NCI-H2196 (cell line): ENCODE results near the gene WNT6.

Source experiments
- DNase-seq: peaks from one replicate; lab custom pipeline; 2025; ENCODE audit not compliant: unreplicated experiment; lab: John Stamatoyannopoulos, UW

Gene WNT6

DNA sequence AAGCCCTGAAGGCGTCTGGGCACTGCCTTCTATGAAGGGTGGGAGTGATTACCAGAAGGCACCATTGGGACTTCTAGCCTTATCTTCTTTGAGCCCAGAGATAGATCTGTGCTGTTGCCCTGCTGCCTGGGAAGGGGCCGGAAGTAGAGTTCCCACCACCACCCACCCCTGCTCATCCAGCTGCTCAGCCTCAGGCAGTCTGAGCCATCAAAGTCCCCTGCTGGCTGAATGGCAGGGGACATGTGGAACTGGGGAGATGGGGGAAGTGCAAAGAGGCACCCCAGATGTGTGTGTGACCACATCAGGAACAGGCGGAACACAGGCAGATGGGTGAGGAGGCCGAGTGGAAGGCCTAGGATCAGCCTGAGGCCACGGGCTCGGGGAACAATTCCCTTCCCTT lies 17.7 kb downstream of the WNT6 start:
- no peak for DNase-seq

DNA sequence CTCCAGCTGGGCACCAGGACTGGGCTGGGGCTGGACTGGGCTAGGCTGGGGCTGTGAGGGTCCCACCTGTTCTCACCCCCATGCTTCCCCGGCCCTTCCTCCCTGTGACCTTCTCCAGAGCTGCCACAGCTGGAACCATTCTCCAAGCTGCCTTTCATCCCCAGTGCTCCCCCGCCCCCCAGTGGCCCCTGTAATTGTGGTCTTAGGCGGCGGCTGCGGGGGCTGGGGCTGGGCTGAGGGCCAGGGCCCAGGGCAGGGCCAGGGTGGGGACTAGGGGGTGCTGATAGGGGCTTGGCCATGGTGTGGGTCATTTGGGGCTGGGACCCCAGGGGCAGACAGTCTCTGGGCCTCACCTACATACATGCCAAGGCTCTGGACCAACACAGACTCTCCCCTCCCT lies 18.3 kb downstream of the WNT6 start:
- DNase-seq = no peak

DNA sequence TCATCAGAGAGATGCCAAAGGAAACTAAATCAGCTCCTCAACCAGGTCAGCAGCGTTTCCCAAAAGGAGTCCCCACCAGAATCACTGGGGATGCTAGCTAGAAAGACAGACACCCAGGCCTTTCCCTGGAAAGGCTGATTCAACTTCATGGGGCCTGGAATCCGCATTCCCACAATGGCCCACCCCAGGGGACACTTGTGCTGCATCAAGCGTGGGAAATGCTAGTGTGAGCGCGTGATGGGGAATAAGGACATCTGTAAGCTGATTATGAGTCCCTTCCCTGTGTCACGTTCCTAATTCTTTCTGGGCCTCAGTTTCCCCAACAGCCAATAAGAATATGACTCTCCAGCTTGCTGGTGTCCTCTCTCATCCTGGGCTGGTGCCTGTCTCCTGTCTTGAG lies 18.9 kb downstream of the WNT6 start:
- DNase-seq = no peak

DNA sequence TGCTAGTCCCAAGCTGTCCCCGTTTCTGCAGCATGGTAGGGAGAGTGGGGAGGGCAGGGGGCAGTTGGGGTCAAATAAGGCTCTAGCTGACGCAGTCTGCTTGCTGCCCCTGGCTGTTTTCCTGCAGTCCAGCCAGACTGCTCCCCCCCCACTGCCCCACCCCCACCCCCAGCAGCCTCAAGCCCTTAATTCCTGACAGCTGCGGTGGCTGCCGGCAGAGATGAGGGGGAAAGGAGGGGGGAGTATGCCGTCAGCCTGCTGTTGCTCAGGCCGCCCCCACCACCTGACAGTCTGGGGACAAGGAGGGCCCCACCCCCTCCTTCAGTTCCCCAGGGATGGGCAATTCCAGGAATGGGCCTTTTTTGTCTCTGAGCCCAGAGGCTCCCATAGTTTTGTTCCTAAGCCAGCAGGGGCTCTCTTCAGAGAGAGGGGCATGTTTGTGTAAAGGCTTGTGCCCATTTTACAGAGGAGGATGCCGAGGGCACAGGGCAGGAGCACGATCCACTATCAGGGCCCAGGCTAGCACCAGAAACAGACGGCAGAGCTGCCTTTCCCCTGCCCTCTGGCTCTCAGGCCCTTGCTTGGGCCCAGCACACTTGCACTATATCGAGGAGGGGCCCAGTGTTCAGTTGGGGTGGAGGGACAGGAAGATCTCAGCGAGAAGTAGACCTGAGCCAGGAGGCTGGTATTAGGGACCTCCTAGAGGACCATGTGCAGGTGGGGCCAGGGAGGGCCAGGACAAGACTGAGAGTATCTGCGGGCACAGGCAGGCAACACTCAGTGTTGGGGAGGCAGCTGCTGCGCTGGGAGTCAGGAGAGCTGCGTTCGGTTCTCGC lies 19.5 kb downstream of the WNT6 start:
- DNase-seq = no peak

DNA sequence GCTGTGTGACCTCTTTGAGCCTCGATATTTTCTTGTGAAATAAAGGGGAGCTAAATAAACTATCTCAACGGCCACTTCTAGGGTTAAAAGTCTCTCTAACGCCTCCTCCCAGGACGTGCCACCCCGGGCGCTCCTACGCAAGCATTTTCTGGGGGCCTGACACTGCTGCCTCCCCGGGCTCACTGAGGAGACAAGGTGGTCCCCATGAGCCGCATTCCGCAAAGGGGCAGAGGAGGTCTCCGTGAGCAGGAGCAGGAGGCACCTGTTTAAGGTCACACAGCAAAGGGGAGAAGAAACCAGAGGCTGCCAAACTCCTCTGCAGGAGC lies 20.1 kb downstream of the WNT6 start:
- DNase-seq = no peak

DNA sequence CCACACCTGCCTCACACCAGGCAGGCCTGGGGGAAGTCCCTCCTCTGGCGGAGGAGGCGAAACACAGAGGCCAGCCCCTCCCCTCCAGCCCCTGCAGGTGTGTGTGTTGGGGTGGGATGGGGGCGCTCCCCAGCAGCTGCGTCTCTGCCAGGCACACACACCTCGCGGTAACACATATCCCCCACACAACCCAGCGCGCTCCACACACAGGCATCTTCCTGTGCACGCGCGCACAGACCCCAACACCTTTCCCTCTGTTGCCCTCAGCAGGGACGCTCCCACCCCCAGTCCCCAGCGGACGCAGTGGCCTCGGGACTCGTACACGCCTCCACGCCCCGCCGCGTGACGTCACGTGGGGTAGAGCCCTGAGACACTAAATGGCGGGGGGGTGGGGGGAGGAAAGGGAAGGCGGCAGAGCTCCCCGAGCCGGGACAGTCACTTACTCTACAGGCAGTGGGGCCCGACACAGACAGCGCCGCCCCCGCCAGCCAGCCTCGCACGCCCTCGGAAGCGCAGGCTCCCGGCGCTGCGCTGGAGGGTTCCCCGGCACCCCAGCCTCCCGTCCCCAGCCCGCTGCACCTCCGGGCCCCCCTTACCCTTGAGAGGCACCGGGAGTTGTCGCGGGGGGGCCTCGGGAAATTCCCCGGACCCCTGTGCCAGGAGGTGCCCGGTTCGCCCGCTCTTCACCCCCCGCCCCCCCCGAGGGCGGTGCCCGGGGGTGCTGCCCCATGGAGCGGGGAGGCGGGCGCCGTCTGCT lies 20.7 kb downstream of the WNT6 start, which contains the start of gene WNT10A:
Gene WNT10A (plus strand): TSS at position 751 of the 757 bp plus-strand sequence. CDS start 144 bp downstream, outside the sequence.
- DNase-seq = peak; percentile 55

DNA sequence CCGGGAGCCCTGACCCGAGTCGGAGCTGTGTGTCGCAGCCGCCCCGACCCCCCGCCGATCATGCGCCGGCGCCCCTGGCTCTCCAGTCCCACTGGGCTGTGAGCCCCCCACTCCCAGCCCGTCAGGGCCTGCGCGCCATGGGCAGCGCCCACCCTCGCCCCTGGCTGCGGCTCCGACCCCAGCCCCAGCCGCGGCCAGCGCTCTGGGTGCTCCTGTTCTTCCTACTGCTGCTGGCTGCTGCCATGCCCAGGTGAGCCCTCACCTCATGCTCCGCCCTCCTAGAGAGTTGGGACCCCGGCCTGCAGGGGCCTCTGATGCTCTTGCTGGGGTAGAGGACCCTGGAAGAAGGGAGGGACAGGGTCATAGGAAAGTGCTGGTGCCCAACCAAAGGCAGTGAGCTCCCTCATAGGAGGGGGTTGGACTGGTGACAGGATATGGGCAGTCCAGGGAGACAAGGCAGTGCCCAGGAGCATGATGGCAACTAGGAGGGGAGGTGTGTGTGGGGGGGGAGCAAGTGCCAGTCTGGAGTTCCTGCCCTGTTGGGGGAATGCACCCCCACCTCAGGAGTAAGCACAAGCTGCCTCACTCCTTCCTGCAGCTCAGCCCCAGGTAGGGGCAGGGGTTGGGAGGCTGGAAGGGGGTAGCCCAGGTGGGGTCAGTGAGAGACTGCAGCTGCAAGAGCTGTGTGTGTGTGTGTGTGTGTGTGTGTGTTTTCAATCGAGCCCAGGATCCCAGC lies 21.4 kb downstream of the WNT6 start:
- no peak for DNase-seq

DNA sequence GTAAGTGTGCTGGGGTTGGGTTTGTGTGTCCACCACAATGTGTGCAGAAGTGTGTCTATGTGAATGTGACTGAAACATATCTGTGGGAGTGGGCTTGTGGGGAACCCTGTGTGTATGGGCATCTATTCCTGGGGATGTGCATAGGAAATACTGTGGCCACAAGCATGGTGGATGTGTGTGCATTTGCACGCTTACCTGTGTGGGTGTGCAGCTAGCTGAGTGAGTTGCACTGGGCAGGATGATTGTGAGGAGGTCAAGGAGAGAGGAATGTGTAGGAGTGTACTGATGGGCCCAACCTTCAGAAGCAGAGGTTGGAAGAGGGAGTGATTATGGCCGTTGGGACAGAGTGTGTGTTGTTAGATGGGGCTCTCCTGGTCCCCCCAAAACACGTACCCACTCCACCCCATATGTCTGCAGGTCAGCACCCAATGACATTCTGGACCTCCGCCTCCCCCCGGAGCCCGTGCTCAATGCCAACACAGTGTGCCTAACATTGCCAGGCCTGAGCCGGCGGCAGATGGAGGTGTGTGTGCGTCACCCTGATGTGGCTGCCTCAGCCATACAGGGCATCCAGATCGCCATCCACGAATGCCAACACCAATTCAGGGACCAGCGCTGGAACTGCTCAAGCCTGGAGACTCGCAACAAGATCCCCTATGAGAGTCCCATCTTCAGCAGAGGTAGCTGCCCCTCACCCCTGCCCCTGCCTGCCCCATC lies 22.3 kb downstream of the WNT6 start:
- DNase-seq = no peak

DNA sequence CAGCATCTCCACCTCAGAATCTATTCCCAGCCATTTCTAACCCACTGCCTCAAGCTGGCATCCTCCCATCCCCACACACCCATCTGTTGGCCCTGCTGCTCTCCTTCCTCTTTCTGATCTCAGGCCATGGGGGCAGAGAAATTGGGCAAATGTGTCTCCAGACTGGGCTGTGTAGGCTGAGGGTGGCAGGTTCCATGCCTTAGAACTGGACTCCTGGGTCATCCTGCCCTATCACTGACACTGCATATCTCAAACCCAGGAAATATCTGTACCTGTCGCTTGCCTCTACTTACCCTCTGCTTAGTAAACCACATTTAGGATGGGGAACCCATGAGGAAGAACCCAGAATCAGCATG lies 22.8 kb downstream of the WNT6 start:
- DNase-seq = no peak

DNA sequence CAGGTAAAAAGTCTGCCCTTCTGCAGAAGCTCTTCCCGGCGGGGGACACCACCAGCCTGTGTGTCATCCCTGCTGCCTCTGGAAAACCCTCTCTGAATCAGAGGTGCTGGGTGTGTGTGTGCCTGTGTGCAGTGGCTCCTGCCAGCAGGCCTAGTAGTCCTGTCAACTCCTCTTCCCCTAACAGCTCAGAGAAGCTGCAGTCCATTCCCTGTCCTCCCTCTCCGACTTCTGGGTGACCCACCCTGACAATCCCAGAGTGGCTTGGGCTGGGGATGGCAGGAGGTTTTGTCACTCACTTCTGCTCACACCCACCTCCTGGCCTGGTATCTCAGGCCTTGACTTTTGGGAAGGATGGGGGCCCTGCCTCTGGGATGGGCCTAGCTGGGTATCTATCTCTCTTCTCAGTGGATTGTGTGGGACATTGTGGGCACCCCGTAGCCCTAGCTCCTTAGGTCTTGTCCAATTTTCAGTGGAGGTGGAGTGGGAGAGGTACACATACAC lies 23.3 kb downstream of the WNT6 start:
- no peak for DNase-seq

DNA sequence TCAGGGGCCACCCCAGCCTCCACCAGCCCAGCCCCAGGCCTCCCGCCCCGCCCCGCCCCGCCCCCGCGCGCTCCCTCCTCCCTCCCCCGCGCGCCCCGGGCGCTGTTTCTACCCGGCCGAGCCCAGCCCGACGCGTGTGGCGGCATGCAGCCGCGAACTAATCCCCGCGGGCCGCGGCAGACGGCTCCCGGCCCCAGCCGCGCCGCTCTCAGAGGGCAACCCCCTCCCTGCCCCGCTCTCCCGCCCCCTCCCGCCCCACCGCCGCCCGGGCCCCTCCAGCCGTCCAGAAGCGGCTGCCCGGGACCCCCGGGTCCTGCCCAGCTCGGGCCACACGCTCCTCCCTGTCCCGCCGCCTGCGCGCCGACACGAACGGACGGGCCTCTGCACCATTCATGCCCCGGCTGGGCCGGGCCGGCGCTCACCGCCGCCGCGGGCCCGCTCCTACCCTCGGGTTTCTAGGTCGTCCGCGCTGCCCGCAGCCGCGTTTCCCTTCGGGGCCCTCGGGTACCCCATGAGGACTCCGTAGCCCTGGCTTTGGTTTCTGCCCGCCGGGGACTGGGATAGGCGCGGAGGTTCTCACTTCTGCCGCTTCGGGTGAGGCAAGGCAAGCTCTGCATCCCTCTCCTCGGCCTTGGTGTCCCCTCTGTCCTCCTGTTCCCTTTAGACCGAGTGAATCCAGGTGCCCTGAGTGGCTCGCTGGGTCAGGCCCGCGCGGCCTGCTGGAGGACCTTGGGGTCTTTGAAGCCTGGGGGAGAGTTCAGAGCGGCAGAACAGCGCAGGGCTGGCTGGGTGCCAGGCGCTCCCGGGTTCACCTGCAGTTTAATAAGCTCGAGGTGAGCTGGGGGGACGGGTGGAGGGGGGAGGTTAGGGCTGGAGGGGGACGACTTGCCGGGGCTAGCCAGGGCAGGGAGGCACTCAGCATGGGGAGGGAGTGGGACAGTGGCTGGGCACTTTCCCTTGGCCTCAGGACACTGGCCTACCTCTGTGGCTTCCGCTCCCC lies 24.2 kb downstream of the WNT6 start:
- DNase-seq = no peak

DNA sequence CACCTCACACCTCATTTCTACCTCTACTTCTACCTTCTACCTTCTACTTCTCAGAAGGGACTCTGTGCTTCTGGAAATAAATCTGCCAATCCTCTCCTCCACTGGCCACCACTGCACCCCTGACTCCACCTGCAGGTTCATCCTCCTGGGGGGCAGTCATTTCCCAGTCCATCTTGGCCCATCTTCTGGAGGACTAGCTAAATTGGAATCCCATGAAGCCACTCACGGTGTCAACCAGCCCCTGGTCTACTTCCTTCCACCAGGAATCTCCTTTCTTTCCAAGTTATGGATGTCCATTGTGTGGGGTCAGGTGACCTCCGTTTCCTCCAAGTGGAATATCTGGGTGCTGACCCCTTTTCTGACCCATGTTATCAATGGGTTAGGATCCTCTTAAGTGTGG lies 24.9 kb downstream of the WNT6 start:
- DNase-seq = no peak

DNA sequence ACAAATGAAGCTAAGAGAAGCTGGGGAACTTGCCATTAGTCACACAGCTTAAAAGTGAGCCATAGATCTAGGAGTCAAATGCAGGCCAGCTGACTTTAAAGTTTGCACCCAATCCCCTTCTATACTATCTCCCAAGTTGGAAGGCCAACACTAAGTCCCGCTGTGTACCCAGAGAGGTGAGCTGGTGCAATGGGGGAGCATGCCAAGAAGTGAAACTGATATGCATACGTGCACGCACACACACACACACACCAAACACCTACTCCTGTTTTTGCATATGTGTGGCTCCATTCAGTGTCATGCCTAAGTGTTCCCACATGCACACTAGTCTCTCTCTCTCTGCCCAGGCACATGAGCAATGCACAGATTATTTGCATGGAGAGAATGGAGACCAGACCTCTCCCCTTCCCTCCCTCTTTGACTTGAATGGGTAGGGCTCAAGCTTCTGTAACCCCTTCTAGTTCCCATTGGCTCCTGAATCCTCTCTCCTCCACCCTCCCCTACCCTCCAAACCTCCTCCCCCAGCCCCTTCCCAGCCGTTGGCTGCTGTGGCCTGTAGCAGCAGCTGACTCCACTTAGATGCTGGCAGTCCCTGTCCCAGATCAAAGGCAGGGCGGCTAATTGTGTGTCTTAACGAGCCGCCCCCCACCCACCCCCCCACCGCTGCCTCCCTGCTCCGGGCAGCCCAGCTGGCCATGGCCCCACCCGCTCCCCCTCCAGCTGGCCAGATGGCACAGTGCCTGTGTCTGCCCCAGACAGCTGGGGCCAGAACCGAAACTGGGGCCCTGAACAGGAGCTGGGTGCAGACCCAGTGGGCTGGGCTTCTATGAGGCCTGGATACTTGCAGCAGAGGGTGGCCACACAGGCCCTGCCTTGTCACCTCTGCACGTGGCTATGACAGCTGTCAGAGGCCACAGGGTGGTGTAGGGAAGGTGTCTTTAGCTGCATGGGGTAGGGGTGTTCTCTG lies 26.7 kb downstream of the WNT6 start:
- DNase-seq = peak; percentile 77

DNA sequence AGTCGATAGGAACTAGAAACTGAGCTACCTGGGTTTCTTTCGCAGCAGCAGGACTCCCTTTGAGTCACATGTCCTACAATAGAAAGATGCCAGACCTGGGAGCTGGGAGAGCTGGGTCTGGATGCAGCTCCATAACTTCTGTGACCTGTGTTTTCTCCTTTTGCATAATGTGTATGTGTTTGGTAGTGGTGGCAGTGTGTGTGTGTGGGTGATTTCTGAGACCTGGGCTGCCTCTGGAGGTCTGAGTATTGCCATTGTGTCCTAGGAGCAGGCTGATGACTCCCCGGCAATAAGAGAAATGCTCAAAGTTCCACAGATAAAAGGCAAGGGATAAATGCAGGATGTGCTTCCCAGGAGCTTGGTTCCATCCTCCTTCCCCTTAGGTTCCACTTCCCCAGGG lies 27.5 kb downstream of the WNT6 start:
- no peak for DNase-seq

DNA sequence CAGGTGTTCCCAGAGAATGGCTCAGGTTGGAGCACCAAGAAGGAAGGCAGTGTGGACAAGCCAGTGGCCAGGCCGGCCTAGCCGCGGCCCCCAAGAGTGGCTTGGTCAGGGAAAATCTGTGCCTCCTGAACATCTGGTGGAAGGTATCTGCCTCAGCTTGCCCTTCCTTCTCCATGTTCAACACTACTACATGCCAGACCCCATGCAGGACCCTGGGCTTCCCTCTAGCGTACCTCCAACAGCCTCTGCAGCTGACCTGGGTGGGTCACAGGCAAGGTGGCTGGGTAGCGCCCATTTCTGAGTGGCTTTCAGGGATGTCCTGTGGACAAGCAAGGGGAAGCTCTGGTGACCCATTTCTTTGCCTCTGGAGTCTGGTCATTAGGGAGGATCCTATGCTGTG lies 28.7 kb downstream of the WNT6 start:
- no peak for DNase-seq

DNA sequence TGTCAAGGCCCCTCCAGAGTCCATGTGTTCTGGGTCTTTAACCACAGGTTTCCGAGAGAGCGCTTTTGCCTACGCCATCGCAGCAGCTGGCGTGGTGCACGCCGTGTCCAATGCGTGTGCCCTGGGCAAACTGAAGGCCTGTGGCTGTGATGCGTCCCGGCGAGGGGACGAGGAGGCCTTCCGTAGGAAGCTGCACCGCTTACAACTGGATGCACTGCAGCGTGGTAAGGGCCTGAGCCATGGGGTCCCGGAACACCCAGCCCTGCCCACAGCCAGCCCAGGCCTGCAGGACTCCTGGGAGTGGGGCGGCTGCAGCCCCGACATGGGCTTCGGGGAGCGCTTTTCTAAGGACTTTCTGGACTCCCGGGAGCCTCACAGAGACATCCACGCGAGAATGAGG lies 30.3 kb downstream of the WNT6 start:
- DNase-seq = no peak

DNA sequence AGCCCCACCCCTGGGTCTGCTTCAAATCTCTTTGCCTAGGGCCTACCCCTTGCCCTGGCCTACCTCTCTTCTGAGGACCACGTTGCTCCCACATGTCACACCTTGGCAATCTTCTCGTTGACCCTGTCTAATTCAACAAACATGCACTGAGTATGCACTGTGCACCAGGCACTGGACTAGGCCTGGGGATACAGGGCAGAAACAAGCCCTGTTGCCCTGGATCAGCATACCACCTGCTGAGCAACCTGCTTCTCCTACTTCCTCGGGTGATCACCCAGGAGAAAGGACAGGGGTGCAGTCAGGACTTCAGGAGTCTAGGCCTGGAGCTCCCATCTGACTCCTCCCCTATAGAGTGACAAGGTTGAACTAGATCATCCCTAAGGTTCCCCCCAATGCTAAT lies 30.8 kb downstream of the WNT6 start:
- DNase-seq = no peak

DNA sequence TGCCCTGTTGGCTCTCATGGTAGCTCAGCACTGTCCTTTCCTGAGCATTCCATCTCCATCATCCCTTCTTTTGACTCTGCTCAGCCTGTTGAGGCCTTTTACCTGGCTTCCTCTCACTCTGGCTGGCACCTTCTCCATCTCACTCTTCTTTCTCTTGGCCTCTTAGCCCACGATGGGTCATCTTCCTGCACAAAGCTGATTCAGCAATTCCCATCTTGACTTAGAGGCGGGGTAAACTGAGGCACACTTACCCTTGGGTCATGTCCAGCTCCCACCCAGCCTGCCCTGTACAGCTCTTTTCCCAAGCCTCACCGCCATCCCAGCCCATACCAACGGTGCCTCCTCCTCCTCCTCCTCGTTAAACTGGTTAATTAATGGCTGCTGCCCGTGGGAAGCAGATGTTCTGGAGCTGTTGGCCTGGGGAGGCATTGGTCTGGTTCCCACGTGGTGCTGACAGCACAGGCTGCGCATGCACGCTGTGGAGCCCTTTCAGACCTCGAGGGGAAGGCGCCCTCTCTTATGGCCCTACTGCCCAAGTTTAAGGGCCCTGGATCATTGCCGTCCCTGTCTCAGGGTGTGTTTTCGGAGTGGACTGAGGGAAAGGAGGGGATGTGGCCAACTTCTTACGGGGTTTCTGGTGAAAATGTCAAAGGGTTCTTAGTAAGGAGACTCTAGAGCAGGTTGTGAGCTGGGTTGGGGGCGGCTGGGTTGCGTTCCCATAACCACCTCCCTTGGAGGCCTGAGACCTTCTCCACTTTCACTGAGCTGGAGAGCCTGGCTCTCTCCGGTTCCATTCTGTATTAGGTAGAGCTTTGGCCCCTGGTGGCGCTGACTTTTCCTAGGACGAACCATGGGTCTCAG lies 31.9 kb downstream of the WNT6 start:
- DNase-seq = no peak
